Endothelial cell of umbilical vein (primary cell): ENCODE results near the gene CPB2. TPM values are rescaled to one million over a fixed set of nuclear protein-coding genes. Genes with fewer than 3 reads are reported as not detected.

ENCODE experiments used
- BruUV-seq: library from RNA; stranded (reverse); fragments of 400-500 nt; replicated peaks from 2 replicates; lab custom pipeline; 2021; lab: Mats Ljungman, UMichigan
- CTCF ChIA-PET: fragments of 300-600, 350-600 bp; sonication (Branson Sonifier 250); formaldehyde crosslinking; loops from one replicate; lab custom pipeline; 2021; ENCODE audit warnings: antibody characterized with exemption, inconsistent platforms; lab: Charles Lee
- POLR2A ChIA-PET: fragments of 300-600, 350-600 bp; sonication (Branson Sonifier 250); formaldehyde crosslinking; loops from one replicate; lab custom pipeline; 2021; ENCODE audit warnings: antibody characterized with exemption, inconsistent platforms; lab: Charles Lee
- DNase-seq: peaks from one replicate; pipeline ENCODE4 v3.0.0-alpha.2; 2011; ENCODE audit warnings: low read depth, low spot score
- FAIRE-seq: peaks from 2 replicates; lab custom pipeline; 2011; peaks lifted over from hg19 to GRCh38; lab: Jason Lieb, UNC
- H2AFZ ChIP-seq: 2 replicates; pipeline ENCODE4 v1.6.0; 2012; ENCODE audit warnings: low read depth, low read length, control low read depth, inconsistent platforms
- H3K27ac ChIP-seq: 2 replicates; pipeline ENCODE4 v1.5.1; 2011; ENCODE audit warnings: low read depth, mild to moderate bottlenecking, control low read depth, low read length, moderate library complexity; ENCODE audit not compliant: insufficient read depth
- H3K27me3 ChIP-seq, 2 experiments: 2 replicates each; pipeline versions ENCODE4 v1.6.0 to v1.6.1; 2011; ENCODE audit warnings: low read length in 2 of 2, mixed read lengths in 1 of 2; ENCODE audit not compliant: control insufficient read depth in 2 of 2, insufficient read depth in 2 of 2
- H3K36me3 ChIP-seq, 2 experiments: 2 replicates in 1 of 2; 3 replicates in 1 of 2; pipeline ENCODE4 v1.5.1; 2011; ENCODE audit warnings: low read length in 2 of 2, mild to moderate bottlenecking in 1 of 2, moderate library complexity in 1 of 2; ENCODE audit not compliant: control insufficient read depth in 2 of 2, insufficient read depth in 2 of 2; ENCODE audit errors: extremely low read depth in 1 of 2
- H3K4me1 ChIP-seq: 3 replicates; pipeline ENCODE4 v1.5.1; 2011; ENCODE audit warnings: mild to moderate bottlenecking, low read length; ENCODE audit not compliant: control insufficient read depth, insufficient read depth; ENCODE audit errors: extremely low read depth
- H3K4me2 ChIP-seq: 2 replicates; pipeline ENCODE4 v1.6.1; 2011; ENCODE audit warnings: low read length, control low read depth, mixed read lengths; ENCODE audit not compliant: insufficient read depth
- H3K4me3 ChIP-seq, 3 experiments: fragments of 200-600 bp in 1 of 3; sonication (generic), shearing (Covaris generic) in 1 of 3; replicated peaks in 1 of 3; 2 replicates each; pipeline ENCODE4 v1.5.1; 2011 to 2016; ENCODE audit warnings: control low read depth in 3 of 3, low read length in 3 of 3, mild to moderate bottlenecking in 2 of 3, inconsistent platforms in 1 of 3, low read depth in 1 of 3, moderate library complexity in 1 of 3; ENCODE audit not compliant: insufficient read depth in 1 of 3
- H3K79me2 ChIP-seq: 2 replicates; pipeline ENCODE4 v1.6.0; 2012; ENCODE audit warnings: low read length, inconsistent platforms; ENCODE audit not compliant: control insufficient read depth, insufficient read depth
- H3K9ac ChIP-seq: replicated peaks from 2 replicates; pipeline ENCODE3; 2011; ENCODE audit warnings: low read length, control low read depth; ENCODE audit not compliant: insufficient read depth; ENCODE audit errors: extremely low read depth
- H3K9me1 ChIP-seq: replicated peaks from 3 replicates; pipeline ENCODE4 v1.6.0; 2011; ENCODE audit warnings: mild to moderate bottlenecking, low read length; ENCODE audit not compliant: control insufficient read depth, insufficient read depth; ENCODE audit errors: extremely low read depth
- H3K9me3 ChIP-seq: replicated peaks from 2 replicates; pipeline ENCODE4 v1.5.1; 2012; ENCODE audit warnings: low read length, inconsistent platforms; ENCODE audit not compliant: control insufficient read depth, insufficient read depth
- H4K20me1 ChIP-seq: replicated peaks from 2 replicates; pipeline ENCODE3; 2011; ENCODE audit warnings: mild to moderate bottlenecking, low read length; ENCODE audit not compliant: control insufficient read depth, insufficient read depth; ENCODE audit errors: extremely low read depth
- EZH2 ChIP-seq: IDR thresholded peaks from 2 replicates; pipeline ENCODE4 v1.6.1; 2012; ENCODE audit warnings: borderline replicate concordance, low read depth, mild to moderate bottlenecking, moderate library complexity, low read length, inconsistent platforms; ENCODE audit not compliant: severe bottlenecking
- FOS ChIP-seq: IDR thresholded peaks from 2 replicates; pipeline ENCODE4 v1.6.1; 2011; ENCODE audit warnings: mild to moderate bottlenecking, low read length, moderate library complexity, borderline replicate concordance; ENCODE audit not compliant: insufficient read depth
- GATA2 ChIP-seq: IDR thresholded peaks from 2 replicates; pipeline ENCODE4 v1.7.0; 2011; ENCODE audit warnings: low read depth, mild to moderate bottlenecking, moderate library complexity, mixed read lengths, low read length; ENCODE audit not compliant: insufficient read length, insufficient read depth
- JUN ChIP-seq: IDR thresholded peaks from 2 replicates; pipeline ENCODE4 v1.6.1; 2011; ENCODE audit warnings: borderline replicate concordance, low read depth; ENCODE audit not compliant: insufficient read length, insufficient read depth
- MYC ChIP-seq: IDR thresholded peaks from one replicate; pipeline ENCODE4 v1.6.1; 2011; ENCODE audit warnings: mild to moderate bottlenecking, low read depth, low read length
- POLR2A ChIP-seq: IDR thresholded peaks from 2 replicates; pipeline ENCODE4 v1.6.1; 2012; ENCODE audit warnings: low read depth, mild to moderate bottlenecking, control low read depth, low read length
- POLR2AphosphoS5 ChIP-seq: IDR thresholded peaks from 2 replicates; pipeline ENCODE4 v1.6.1; 2012; ENCODE audit warnings: low read depth, mild to moderate bottlenecking, control low read depth, low read length, moderate library complexity; ENCODE audit not compliant: insufficient read depth
- dilution Hi-C: fragments of 300-500 bp; cut with MboI; formaldehyde crosslinking; loops from one replicate; pipeline ENCODE4 v1.15.0; 2019; ENCODE audit warnings: low sequenced_read_pairs; ENCODE audit not compliant: extremely low pct_ligation_motif_present
- intact Hi-C: fragments of 100-400 bp; cut with micrococcal nuclease; formaldehyde crosslinking; loops from one replicate; pipeline ENCODE4 v1.10.0; 2022
- polyA plus RNA-seq, 4 experiments: library from polyadenylated mRNA; depleted of rRNA in 3 of 4; stranded (reverse) in 3 of 4; unstranded in 1 of 4; fragments of >200 nt; gene quantifications; 2 replicates each; pipeline versions ENCODE4 v1.2.1 to v1.2.3, GENCODE V29; 2011 to 2012; ENCODE audit warnings: missing spikeins in 1 of 4
- total RNA-seq: library from RNA; stranded (reverse); gene quantifications from 2 replicates; pipeline ENCODE4 v1.2.3, GENCODE V29; 2021
- TF ChIP-seq, protein P1 (sequence below): IDR thresholded peaks from 2 replicates; pipeline ENCODE4 v1.6.1; 2011; ENCODE audit not compliant: insufficient read depth, insufficient read length
- TF ChIP-seq, protein P2 (sequence below), 2 donors: IDR thresholded peaks; 1 replicate in 1 of 2; 2 replicates in 1 of 2; pipeline ENCODE4 v1.5.1; 2011; ENCODE audit warnings: low read length in 2 of 2, mild to moderate bottlenecking in 2 of 2, moderate library complexity in 2 of 2, control low read depth in 1 of 2, inconsistent platforms in 1 of 2, low read depth in 1 of 2; ENCODE audit not compliant: insufficient read depth in 1 of 2; ENCODE audit errors: extremely low read depth in 1 of 2

CPB2 gene
- total and polyA plus RNA-seq, 2 donors (not counting 3 experiments of a cell fraction or from before 2014, with no cell fraction given): not detected

DNA sequence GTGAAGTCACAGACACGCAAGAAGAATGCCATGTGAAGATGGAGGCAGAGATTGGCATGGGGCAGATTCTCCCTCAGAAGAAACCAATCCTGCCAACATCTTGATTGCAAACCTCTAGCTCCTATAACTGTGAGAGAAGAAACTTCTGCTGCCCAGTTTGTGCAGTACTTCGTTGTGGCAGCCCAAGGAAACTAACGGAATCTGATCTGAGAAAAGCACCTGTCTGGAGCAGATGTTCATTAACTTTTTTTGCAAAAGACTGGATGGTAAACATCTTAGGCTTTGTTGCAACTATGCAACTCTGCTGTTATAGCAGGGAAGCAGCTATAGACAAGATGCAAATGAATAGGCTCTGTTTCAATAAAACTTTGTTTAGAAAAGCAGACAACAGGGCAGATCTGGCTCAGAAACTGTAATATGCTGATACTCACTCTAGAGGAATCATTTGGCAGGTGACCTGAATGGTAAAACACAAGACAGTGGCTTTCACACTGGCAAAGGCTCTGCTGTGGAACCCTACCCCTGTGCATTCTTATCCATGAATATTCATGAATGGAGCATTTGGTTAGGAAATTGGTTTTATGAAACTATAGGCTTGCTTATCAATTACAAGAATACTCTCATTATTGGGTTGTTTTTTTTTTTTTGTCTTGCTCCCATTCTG lies 25.3 kb upstream of the CPB2 start:
- H3K4me1 ChIP-seq: peaks cover 14% of the 10 kb centered on the region
- TF ChIP-seq MYC: no peak
- BruUV-seq: no TSS peak
- dilution Hi-C loops (no loop called here), intact Hi-C loops (loop anchor here (5.0 kb wide), 2 partner anchors 167 to 758 kb away; no protein-coding TSS in a partner anchor)
- H3K27me3 ChIP-seq: peaks cover 22 to 24% of the 10 kb centered on the region in 2 experiments
- no peaks in the 10 kb centered on the region for H3K9me1 ChIP-seq
- no peaks in the 10 kb centered on the region for H3K9me3 ChIP-seq
- no peak overlapping the region for H2AFZ ChIP-seq
- CTCF ChIA-PET: interaction anchor here (1.6 to 2.5 kb wide), 2 partner anchors 191 to 323 kb away, joined by 6 to 13 read pairs; no protein-coding TSS in a partner anchor
- FAIRE-seq: no peak
- no peak for DNase-seq
- H4K20me1 ChIP-seq: no peaks in the 10 kb centered on the region
- POLR2A ChIA-PET: no interaction called here
- no peak overlapping the region for H3K9ac ChIP-seq
- no peak overlapping the region for H3K27ac ChIP-seq
- no peaks in the 10 kb centered on the region for H3K79me2 ChIP-seq
- H3K4me2 ChIP-seq: no peak overlapping the region
- no peaks in the 10 kb centered on the region for H3K36me3 ChIP-seq
- no peak overlapping the region for H3K4me3 ChIP-seq

DNA sequence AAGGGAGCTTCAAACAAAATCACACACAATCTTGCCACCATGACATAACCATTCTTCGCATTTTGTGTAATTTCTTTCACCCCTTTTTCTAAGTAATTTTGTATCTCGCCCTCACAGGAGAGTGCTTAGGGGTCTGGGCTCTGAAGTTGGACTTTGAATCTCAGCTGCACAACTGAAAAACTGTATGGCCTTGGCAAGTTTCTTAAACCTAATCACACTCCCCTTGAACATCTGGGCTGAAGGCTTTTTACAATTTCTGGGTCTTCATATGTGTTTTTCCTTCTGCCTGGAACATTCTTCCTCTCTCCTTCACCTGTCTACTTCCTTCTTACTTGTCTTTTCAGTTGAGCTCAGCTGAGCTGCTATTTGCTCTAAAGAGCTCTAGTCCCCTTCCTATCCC lies 24.3 kb upstream of the CPB2 start:
- peaks cover 21 to 23% of the 10 kb centered on the region in 2 experiments for H3K27me3 ChIP-seq
- H3K4me1 ChIP-seq: peaks cover 22% of the 10 kb centered on the region
- no peaks in the 10 kb centered on the region for H3K9me1 ChIP-seq
- TF ChIP-seq MYC (no peak), FOS (no peak), POLR2A (no peak), GATA2 (no peak), JUN (no peak), EZH2 (no peak), POLR2AphosphoS5 (no peak)
- TF ChIP-seq, protein P1, sequence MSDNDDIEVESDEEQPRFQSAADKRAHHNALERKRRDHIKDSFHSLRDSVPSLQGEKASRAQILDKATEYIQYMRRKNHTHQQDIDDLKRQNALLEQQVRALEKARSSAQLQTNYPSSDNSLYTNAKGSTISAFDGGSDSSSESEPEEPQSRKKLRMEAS: no peak
- TF ChIP-seq, protein P2, sequence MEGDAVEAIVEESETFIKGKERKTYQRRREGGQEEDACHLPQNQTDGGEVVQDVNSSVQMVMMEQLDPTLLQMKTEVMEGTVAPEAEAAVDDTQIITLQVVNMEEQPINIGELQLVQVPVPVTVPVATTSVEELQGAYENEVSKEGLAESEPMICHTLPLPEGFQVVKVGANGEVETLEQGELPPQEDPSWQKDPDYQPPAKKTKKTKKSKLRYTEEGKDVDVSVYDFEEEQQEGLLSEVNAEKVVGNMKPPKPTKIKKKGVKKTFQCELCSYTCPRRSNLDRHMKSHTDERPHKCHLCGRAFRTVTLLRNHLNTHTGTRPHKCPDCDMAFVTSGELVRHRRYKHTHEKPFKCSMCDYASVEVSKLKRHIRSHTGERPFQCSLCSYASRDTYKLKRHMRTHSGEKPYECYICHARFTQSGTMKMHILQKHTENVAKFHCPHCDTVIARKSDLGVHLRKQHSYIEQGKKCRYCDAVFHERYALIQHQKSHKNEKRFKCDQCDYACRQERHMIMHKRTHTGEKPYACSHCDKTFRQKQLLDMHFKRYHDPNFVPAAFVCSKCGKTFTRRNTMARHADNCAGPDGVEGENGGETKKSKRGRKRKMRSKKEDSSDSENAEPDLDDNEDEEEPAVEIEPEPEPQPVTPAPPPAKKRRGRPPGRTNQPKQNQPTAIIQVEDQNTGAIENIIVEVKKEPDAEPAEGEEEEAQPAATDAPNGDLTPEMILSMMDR (IDR thresholded peaks at IDR 0.05; ENCODE audit: extremely low read depth in 1 of 2, insufficient read depth in 1 of 2, low read depth in 1 of 2, low read length in 2 of 2): no peak
- FAIRE-seq: no peak
- H3K9ac ChIP-seq: no peak overlapping the region
- no peaks in the 10 kb centered on the region for H4K20me1 ChIP-seq
- DNase-seq: no peak
- no TSS peak for BruUV-seq
- intact Hi-C loops: loop anchor here (5.0 kb wide), 2 partner anchors 168 to 757 kb away; no protein-coding TSS in a partner anchor
- no peak overlapping the region for H2AFZ ChIP-seq
- CTCF ChIA-PET: interaction anchor here (1.6 to 2.5 kb wide), 2 partner anchors 192 to 322 kb away, joined by 6 to 13 read pairs; no protein-coding TSS in a partner anchor
- H3K4me2 ChIP-seq: no peak overlapping the region
- POLR2A ChIA-PET: no interaction called here
- H3K36me3 ChIP-seq: no peaks in the 10 kb centered on the region
- H3K9me3 ChIP-seq: no peaks in the 10 kb centered on the region
- dilution Hi-C loops: no loop called here
- no peak overlapping the region for H3K27ac ChIP-seq
- no peak overlapping the region for H3K4me3 ChIP-seq
- no peaks in the 10 kb centered on the region for H3K79me2 ChIP-seq
